ENCODE measurements around the gene ANKRD33B.

The ANKRD33B gene

DNA sequence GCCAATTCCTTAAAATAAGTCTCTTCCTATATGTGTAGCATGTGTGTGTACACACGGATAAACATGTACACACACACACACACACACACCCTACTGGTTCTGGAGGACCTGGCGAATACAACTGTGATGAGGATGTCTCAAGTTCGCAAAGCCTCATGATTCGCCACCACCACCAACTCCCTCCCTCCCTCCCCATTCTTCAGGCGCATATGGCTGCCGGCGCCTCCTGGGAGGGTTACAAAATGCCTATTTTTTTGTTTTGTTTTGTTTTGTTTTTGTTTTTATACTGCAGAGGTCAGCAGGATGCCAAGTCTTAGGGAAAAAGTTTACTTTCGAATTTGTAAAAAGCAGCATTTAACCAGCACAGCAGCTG, 109.1 kb downstream of the ANKRD33B start:
- H3K4me3 Mint-ChIP-seq, result no peak overlapping the region
- H3K9me3 Mint-ChIP-seq (ENCODE audit: low read depth), result peaks cover 8% of the 10 kb centered on the region
- H3K27me3 Mint-ChIP-seq, result no peaks in the 10 kb centered on the region
- H3K27ac Mint-ChIP-seq, result no peak overlapping the region
- H3K4me1 Mint-ChIP-seq (ENCODE audit: low read depth), result no peaks in the 10 kb centered on the region
- H3K36me3 Mint-ChIP-seq, result peaks cover 11% of the 10 kb centered on the region

DNA sequence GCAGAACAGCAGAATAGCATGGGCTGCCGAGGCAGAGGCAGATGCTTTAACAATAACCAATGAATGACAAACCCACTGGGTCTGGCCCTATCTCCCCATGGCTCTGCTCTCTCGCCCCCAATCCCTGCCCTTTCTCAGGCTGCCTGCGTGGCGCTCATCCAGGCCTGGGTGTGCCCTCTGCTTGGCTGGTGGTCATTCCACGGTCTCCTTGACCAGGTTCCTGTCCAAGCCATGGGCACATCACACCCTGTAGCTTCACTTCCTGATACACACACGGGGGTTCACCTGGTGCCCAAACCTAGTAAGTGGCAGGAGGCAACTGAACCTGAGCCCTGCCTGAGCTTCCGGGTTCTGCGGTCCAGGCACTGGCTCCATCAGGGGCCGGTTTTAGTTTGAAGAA, 109.5 kb downstream of the ANKRD33B start:
- Mint-ChIP-seq H3K36me3 (peaks cover 12% of the 10 kb centered on the region), H3K4me1 (ENCODE audit: low read depth) (no peaks in the 10 kb centered on the region), H3K27ac (no peak overlapping the region), H3K4me3 (no peak overlapping the region), H3K27me3 (no peaks in the 10 kb centered on the region), H3K9me3 (ENCODE audit: low read depth) (peaks cover 8% of the 10 kb centered on the region)

DNA sequence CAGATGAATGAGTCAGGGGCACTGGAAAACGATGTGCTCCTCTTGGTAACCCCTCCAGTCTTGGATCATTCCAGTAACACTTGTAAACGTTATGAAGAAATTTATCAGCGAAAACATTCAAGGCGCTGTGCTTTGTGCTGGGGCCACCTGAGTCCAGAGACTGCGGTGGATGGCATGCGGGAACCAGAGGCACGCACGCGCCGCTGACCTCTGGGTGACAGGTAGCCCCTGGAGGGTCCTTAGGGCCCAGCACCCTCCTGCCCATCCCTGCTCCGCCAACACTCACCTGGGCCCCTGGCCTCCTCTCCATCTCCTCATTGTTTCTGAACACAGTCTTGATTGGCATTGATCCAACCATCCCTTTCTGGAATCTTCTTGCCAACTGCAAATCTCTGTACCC, 110.2 kb downstream of the ANKRD33B start:
- Mint-ChIP-seq H3K27me3 (no peaks in the 10 kb centered on the region), H3K27ac (no peak overlapping the region), H3K4me3 (no peak overlapping the region), H3K9me3 (ENCODE audit: low read depth) (peaks cover 8% of the 10 kb centered on the region), H3K36me3 (peaks cover 14% of the 10 kb centered on the region), H3K4me1 (ENCODE audit: low read depth) (no peaks in the 10 kb centered on the region)

DNA sequence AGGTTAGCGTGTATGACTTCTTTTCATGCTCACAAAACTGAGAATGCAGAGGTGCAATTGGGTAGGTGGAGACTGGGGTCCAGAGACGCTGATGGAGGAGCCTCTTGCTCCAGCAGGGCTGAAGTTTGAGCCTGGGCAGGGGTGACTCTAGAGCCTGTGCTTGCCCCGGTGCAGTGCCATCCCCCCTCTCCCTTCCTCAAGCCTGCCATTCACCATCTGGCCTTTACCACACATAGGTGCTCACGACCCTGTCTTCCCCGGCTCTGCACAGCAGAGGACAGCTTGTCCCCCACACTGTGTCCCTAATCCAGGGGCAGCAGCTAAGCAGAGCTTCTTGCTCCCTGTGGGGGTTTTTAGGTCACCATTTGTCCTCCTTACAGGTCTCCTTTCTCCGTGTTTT, 110.7 kb downstream of the ANKRD33B start:
- Mint-ChIP-seq H3K36me3 (peaks cover 14% of the 10 kb centered on the region), H3K27me3 (no peaks in the 10 kb centered on the region), H3K4me1 (ENCODE audit: low read depth) (no peaks in the 10 kb centered on the region), H3K4me3 (no peak overlapping the region), H3K27ac (no peak overlapping the region), H3K9me3 (ENCODE audit: low read depth) (peaks cover 8% of the 10 kb centered on the region)

DNA sequence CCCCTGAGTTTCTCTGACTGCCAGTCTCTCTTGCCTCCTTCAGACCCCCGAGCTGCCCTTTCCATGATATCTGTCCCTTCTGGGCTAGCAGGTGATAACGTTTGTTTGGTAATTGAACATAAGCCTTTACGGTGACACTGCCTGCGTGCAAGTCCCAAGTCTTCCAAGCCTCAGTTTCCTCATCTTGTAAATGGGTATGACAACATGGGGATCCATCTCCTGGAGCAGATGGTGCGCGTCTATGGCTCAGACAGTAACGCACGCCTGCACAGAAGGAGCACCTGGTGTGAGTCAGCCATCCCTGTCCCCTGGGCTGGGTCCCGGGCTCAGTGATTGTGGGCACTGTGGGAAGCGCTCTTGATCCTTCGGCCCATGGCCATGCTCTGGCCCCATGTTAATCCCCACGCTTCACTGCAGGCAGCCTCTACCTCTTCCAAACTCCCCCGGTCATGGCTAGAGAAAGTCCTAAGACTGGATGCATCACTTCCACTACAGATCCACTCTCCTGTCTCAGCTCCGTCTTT, 111.4 kb downstream of the ANKRD33B start:
- Mint-ChIP-seq H3K9me3 (ENCODE audit: low read depth) (peaks cover 8% of the 10 kb centered on the region), H3K36me3 (peaks cover 14% of the 10 kb centered on the region), H3K27ac (no peak overlapping the region), H3K27me3 (no peaks in the 10 kb centered on the region), H3K4me3 (no peak overlapping the region), H3K4me1 (ENCODE audit: low read depth) (no peaks in the 10 kb centered on the region)

DNA sequence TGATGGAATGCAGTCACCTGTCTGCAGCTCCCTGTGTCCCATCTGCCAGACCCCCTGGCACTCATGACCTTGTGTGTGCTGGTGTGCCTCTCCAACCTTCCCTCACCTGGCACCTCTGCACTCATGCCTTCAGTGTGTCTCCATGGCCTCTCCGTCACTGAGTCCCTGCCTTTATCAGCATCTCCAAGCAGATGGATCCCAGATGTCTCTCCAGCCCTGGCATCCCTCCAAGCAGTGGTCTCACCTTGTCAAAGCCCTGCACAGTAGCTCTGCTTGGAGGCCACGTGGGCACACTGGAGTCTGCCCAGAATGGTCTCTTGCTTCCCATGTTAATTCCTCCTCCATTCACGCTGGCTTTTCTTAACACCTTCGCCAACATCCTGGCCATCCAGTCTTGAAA, 112.4 kb downstream of the ANKRD33B start:
- Mint-ChIP-seq H3K4me3 (no peak overlapping the region), H3K36me3 (peaks cover 14% of the 10 kb centered on the region), H3K27ac (no peak overlapping the region), H3K27me3 (no peaks in the 10 kb centered on the region), H3K9me3 (ENCODE audit: low read depth) (peaks cover 8% of the 10 kb centered on the region), H3K4me1 (ENCODE audit: low read depth) (no peaks in the 10 kb centered on the region)

DNA sequence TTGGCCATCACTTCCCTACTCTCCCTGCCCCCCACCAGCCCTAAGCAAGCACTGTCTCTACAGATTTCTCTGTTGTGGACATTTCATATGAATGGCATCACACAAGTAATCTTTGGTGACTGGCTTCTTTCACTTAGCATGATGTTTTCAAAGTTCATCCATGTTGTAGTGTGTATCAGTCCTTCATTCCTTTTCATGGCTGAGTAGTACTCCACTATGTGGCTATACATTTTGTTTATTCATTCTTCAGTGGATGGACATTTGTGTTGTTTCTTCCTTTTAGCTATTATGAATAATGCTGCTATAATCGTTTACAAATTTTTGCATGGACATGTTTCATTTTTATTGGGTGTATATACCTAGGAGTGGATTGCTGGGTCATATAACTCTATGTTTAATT, 113.1 kb downstream of the ANKRD33B start:
- no peaks in the 10 kb centered on the region for H3K4me1 Mint-ChIP-seq (ENCODE audit: low read depth)
- H3K4me3 Mint-ChIP-seq, result no peak overlapping the region
- H3K27me3 Mint-ChIP-seq, result no peaks in the 10 kb centered on the region
- H3K9me3 Mint-ChIP-seq (ENCODE audit: low read depth), result peaks cover 8% of the 10 kb centered on the region
- H3K27ac Mint-ChIP-seq, result no peak overlapping the region
- H3K36me3 Mint-ChIP-seq, result peaks cover 14% of the 10 kb centered on the region

DNA sequence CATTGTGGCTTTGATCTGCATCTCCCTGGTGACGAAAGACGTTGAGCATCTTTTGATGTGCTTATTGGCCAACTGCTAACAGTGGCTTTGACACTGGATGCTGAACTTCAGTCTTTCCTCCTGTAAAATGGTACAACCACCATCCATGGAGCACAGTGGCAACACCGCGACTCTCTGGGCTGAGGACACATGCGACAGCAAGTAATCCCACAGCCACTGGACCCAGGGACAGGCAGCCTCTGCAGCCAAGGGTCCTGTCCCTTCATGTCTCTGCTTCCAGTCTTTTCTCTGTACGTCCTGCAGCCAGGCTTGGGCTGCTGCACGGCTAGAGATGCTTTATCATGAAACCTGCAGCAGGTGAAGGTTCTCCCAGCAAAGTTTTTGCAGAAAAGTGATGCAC, 113.7 kb downstream of the ANKRD33B start:
- peaks cover 8% of the 10 kb centered on the region for H3K9me3 Mint-ChIP-seq (ENCODE audit: low read depth)
- peaks cover 14% of the 10 kb centered on the region for H3K36me3 Mint-ChIP-seq
- H3K27me3 Mint-ChIP-seq, result no peaks in the 10 kb centered on the region
- no peak overlapping the region for H3K4me3 Mint-ChIP-seq
- no peak overlapping the region for H3K27ac Mint-ChIP-seq
- no peaks in the 10 kb centered on the region for H3K4me1 Mint-ChIP-seq (ENCODE audit: low read depth)

DNA sequence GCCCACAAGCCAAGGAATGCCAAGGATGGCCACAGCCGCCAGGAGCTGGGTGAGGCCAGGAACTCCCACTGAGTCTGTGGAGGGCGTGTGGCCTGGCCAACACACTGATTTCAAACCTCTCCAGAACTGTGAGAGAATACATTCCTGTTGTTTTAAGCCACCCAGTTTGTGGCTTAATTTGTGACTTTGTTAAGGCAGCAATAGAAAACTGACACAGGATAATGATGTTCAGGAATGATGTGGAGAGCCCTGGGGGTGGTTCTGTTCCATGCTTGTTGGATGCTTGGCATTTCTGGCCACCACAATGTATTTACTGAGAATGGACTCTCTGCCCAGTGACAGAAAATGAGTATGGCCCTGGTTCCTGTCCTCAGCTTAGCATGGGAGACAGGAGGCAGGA, 114.4 kb downstream of the ANKRD33B start:
- Mint-ChIP-seq H3K27me3 (no peaks in the 10 kb centered on the region), H3K36me3 (peaks cover 14% of the 10 kb centered on the region), H3K4me3 (no peak overlapping the region), H3K27ac (no peak overlapping the region), H3K4me1 (ENCODE audit: low read depth) (no peaks in the 10 kb centered on the region), H3K9me3 (ENCODE audit: low read depth) (peaks cover 8% of the 10 kb centered on the region)

DNA sequence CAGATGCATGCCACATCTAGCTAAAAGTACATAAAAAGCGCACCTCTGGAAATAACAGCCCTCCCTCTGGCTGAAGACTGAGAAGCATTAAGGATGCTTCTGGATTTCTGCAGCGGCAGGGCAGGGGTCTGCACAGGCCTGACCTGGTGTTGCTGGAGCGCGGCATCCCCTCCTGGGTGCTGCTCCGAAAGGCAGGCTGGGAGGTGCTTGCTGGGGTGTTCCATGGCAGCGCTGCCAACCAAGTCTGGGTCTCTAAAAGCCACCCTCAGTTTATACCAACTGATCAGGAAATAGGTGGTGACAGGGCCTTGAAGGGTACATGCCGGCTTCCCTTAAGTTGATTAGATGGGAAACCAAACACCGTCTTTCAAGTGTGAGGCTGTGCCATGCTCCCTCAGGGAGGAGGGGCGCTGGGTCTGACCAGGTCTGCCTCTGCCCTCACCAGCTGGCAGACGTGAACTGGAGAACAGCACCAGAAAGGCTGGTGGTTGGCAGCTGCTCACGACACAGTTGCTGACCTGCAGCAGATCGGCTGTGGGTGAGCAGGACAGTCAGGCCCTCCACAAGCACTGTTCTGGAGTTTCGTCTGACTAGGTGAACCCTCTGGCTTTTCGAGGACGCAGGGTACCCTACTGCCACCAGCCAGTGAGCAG, 115.6 kb downstream of the ANKRD33B start:
- H3K27ac Mint-ChIP-seq, result no peak overlapping the region
- H3K4me1 Mint-ChIP-seq (ENCODE audit: low read depth), result no peaks in the 10 kb centered on the region
- no peaks in the 10 kb centered on the region for H3K27me3 Mint-ChIP-seq
- peaks cover 16% of the 10 kb centered on the region for H3K36me3 Mint-ChIP-seq
- peaks cover 8% of the 10 kb centered on the region for H3K9me3 Mint-ChIP-seq (ENCODE audit: low read depth)
- no peak overlapping the region for H3K4me3 Mint-ChIP-seq

DNA sequence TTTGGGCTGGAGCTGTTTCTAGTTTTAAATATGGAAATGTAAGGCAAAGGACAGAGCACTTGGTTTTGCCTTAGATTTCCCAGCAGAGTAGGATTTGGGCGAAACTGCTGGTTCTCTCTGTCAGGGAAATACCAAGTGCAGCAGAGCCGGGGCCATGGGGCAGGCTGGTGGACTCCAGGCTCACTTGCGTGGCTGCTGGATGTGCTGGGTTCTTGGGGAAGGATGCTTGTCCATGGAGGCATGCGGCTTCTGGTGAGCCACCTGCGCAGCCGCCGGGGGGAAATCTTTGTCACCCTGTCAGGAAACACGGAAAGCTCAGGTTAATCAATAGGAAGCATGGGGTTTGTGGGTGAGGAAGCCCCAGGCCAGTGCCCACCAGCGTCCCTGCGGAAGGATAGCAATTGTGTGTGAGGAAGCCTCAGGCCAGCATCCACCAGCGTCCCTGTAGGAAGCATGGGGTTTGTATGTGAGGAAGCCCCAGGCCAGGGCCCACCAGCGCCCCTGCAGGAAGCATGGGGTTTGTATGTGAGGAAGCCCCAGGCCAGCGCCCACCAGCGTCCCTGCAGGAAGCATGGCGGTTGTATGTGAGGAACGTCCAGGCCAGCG, 117.1 kb downstream of the ANKRD33B start:
- H3K36me3 Mint-ChIP-seq, result peaks cover 17% of the 10 kb centered on the region
- H3K27me3 Mint-ChIP-seq, result no peaks in the 10 kb centered on the region
- no peaks in the 10 kb centered on the region for H3K4me1 Mint-ChIP-seq (ENCODE audit: low read depth)
- no peak overlapping the region for H3K4me3 Mint-ChIP-seq
- H3K27ac Mint-ChIP-seq, result no peak overlapping the region
- peaks cover 8% of the 10 kb centered on the region for H3K9me3 Mint-ChIP-seq (ENCODE audit: low read depth)

DNA sequence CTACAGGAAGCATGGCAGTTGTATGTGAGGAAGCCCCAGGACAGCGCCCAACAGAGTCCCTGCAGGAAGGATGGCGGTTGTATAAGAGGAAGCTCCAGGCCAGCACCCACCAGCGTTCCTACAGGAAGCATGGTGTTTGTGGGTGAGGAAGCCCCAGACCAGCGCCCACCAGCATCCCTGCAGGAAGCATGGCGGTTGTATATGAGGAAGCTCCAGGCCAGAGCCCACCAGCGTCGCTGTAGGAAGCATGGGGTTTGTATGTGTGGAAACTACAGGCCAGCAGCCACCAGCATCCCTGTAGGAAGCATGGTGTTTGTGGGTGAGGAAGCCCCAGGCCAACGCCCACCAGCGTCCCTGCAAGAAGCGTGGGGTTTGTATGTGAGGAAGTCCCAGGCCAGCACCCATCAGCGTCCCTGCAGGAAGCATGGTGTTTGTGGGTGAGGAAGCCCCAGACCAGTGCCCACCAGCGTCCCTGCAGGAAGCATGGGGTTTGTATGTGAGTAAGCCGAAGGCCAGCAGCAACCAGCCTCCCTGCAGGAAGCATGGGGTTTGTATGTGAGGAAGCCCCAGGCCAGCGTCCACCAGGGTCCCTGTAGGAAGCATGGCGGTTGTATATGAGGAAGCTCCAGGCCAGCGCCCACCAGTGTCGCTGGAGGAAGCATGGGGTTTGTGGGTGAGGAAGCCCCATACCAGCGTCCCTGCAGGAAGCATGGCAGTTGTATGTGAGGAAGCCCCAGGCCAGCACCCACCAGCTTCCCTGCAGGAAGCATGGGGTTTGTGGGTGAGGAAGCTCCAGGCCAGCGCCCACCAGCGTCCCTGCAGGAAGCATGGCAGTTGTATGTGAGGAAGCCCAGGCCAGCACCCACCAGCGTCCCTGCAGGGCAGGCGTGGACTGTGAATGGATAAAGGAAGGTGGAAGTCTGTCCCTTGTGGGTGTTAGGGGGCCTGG, 118.1 kb downstream of the ANKRD33B start:
- H3K9me3 Mint-ChIP-seq (ENCODE audit: low read depth), result peaks cover 5% of the 10 kb centered on the region
- H3K4me1 Mint-ChIP-seq (ENCODE audit: low read depth), result no peaks in the 10 kb centered on the region
- peaks cover 20% of the 10 kb centered on the region for H3K36me3 Mint-ChIP-seq
- H3K4me3 Mint-ChIP-seq, result no peak overlapping the region
- no peaks in the 10 kb centered on the region for H3K27me3 Mint-ChIP-seq
- no peak overlapping the region for H3K27ac Mint-ChIP-seq

DNA sequence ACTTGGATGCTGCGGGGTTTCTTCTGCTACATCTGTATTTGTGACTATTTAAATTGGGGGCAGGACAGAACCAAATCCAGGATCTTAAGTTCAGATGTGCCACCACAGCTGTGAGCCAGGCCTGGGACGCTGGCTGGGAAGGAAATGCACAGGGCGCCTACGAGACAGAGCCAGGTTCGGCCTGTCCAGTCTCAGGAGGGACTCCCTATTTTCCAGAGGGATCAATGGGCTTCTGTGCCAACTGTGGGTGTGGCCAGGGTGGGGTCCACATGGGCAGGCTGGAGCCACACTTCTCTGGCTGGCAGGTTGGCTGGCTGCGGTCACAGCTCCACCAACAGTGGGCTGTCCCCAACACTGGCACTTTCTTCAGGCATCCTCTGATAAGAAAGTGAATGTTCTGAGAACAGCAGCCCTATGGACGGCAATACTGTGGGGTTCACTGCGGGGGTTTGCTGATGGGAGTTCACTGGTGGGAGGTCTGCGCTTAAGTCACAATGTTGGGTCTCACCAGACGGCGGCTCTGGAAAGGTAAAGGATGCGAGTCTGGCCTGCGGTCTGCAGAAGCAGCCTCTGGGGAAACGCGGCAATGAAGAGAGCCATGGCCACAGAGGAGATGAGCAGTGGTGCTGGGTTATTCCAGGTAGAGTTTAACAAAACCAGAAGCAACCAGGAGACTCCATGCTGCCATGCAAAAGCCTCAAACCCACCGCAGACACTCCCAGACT, 119.1 kb downstream of the ANKRD33B start:
- H3K36me3 Mint-ChIP-seq, result peaks cover 14% of the 10 kb centered on the region
- no peak overlapping the region for H3K4me3 Mint-ChIP-seq
- H3K27ac Mint-ChIP-seq, result no peak overlapping the region
- H3K9me3 Mint-ChIP-seq (ENCODE audit: low read depth), result no peaks in the 10 kb centered on the region
- H3K4me1 Mint-ChIP-seq (ENCODE audit: low read depth), result no peaks in the 10 kb centered on the region
- no peaks in the 10 kb centered on the region for H3K27me3 Mint-ChIP-seq

DNA sequence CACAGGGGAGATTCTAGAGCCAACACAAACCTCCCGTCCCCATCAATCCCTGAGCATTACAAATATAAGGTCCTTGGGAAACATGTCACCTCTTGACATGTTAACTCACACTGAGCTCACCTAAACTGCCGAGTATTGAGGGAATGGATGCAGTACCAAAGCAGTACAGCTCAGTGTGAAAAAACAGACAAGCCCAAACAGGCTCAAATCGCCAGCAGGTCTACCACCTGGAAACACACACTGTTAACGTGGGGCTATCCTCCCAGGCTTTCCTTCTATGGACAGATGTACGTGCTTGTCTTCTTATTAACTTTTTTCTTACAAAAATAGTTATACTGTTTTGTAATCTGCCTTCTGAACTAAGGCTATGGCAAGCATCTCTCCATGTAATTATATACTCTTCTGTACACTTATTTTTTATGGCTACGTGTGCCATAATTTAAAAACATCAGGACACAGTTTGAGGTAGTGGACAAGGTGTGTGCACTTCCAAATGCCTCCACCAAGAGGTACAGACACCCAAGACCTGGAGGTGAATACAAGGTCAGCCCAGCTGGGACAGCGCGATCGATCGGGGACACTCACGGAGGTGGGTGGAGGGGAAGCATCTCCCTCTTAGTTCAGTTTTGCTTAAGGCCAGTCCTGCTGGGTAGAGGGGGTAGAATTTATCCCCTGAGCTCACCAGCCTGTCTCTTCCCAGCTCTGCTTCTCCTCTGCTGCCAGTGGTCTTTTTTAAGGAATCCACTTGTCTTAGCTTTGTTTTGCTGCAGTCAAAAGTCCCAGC, 120.6 kb downstream of the ANKRD33B start:
- no peaks in the 10 kb centered on the region for H3K4me1 Mint-ChIP-seq (ENCODE audit: low read depth)
- no peak overlapping the region for H3K4me3 Mint-ChIP-seq
- H3K36me3 Mint-ChIP-seq, result peaks cover 11% of the 10 kb centered on the region
- no peaks in the 10 kb centered on the region for H3K27me3 Mint-ChIP-seq
- H3K9me3 Mint-ChIP-seq (ENCODE audit: low read depth), result no peaks in the 10 kb centered on the region
- H3K27ac Mint-ChIP-seq, result no peak overlapping the region
